ENCODE measurements around the gene TASP1. TPM values are rescaled to one million over a fixed set of nuclear protein-coding genes. Genes with fewer than 3 reads are reported as not detected.

The TASP1 gene
- total and polyA plus RNA-seq, 2 donors (not counting 3 experiments of a cell fraction or from before 2014, with no cell fraction given): 3.5 to 8.9 TPM

- no peak for TF ChIP-seq POLR2AphosphoS5 (IDR thresholded peaks at IDR 0.05; ENCODE audit: insufficient read depth, low read depth, low read length)
- no peak for TF ChIP-seq MYC (IDR thresholded peaks at IDR 0.05; ENCODE audit: low read depth, low read length)
- no peak for TF ChIP-seq POLR2A (IDR thresholded peaks at IDR 0.05; ENCODE audit: low read depth, low read length)
- no peak for TF ChIP-seq CTCF (IDR thresholded peaks at IDR 0.05; ENCODE audit: extremely low read depth in 1 of 2, insufficient read depth in 1 of 2, low read depth in 1 of 2, low read length in 2 of 2)
- no peak for TF ChIP-seq MAX (IDR thresholded peaks at IDR 0.05; ENCODE audit: insufficient read depth, insufficient read length)
- TF ChIP-seq JUN (IDR thresholded peaks at IDR 0.05; ENCODE audit: borderline replicate concordance, insufficient read depth, insufficient read length, low read depth): no peak
- no peak for TF ChIP-seq GATA2 (IDR thresholded peaks at IDR 0.05; ENCODE audit: insufficient read depth, insufficient read length, low read depth, low read length)
- TF ChIP-seq FOS (IDR thresholded peaks at IDR 0.05; ENCODE audit: borderline replicate concordance, insufficient read depth, low read length): no peak
- no peak for TF ChIP-seq EZH2 (IDR thresholded peaks at IDR 0.05; ENCODE audit: borderline replicate concordance, low read depth, low read length, severe bottlenecking)
- no peak for DNase-seq (ENCODE audit: low read depth, low spot score)
- no peaks in the 10 kb centered on the region for H3K79me2 ChIP-seq (ENCODE audit: control insufficient read depth, insufficient read depth, low read length)
- CTCF ChIA-PET: no interaction called here
- intact Hi-C loops (cut with micrococcal nuclease) (no loop called here), dilution Hi-C loops (cut with MboI; ENCODE audit: extremely low pct_ligation_motif_present, low sequenced_read_pairs) (no loop called here)
- no peak overlapping the region for H3K4me2 ChIP-seq (ENCODE audit: insufficient read depth, low read length)
- H3K27ac ChIP-seq (ENCODE audit: insufficient read depth, low read depth, low read length): no peak overlapping the region
- no peaks in the 10 kb centered on the region for H3K36me3 ChIP-seq (ENCODE audit: control insufficient read depth in 2 of 2, extremely low read depth in 1 of 2, insufficient read depth in 2 of 2, low read length in 2 of 2)
- no peak overlapping the region for H3K4me3 ChIP-seq (replicated peaks in 1 of 3; ENCODE audit: insufficient read depth in 1 of 3, low read depth in 1 of 3, low read length in 3 of 3)
- H3K9me1 ChIP-seq (replicated peaks; ENCODE audit: control insufficient read depth, extremely low read depth, insufficient read depth, low read length): no peaks in the 10 kb centered on the region
- H2AFZ ChIP-seq (ENCODE audit: low read depth, low read length): no peak overlapping the region
- FAIRE-seq: no peak
- BruUV-seq (replicated peaks): no TSS peak
- no peaks in the 10 kb centered on the region for H3K4me1 ChIP-seq (ENCODE audit: control insufficient read depth, extremely low read depth, insufficient read depth, low read length)
- H3K27me3 ChIP-seq (ENCODE audit: control insufficient read depth in 2 of 2, insufficient read depth in 2 of 2, low read length in 2 of 2): no peaks in the 10 kb centered on the region
- H3K9ac ChIP-seq (replicated peaks; ENCODE audit: extremely low read depth, insufficient read depth, low read length): no peak overlapping the region
- no peaks in the 10 kb centered on the region for H3K9me3 ChIP-seq (replicated peaks; ENCODE audit: control insufficient read depth, insufficient read depth, low read length)
- H4K20me1 ChIP-seq (replicated peaks; ENCODE audit: control insufficient read depth, extremely low read depth, insufficient read depth, low read length): no peaks in the 10 kb centered on the region
- POLR2A ChIA-PET: no interaction called here
Observed at GRCh38 chr20:13487202-13487601, 151.5 kb downstream of the TASP1 start.

All from endothelial cell of umbilical vein (primary cell).